Omental fat pad (tissue), 4 donors: ENCODE results near the gene TPPP. TPM values are rescaled to one million over a fixed set of nuclear protein-coding genes. Genes with fewer than 3 reads are reported as not detected.

ENCODE experiments used
- ATAC-seq: fragments of 150-250 bp; one replicate; pipeline ENCODE4 v1.9.1; 2016; ENCODE audit warnings: mild to moderate bottlenecking, moderate library complexity; ENCODE audit not compliant: low FRiP score
- DNase-seq: peaks from one replicate; pipeline ENCODE4 v3.0.0-alpha.2; 2019; ENCODE audit warnings: low spot score
- CTCF ChIP-seq, 3 donors: fragments of 450-650 bp; IDR thresholded peaks; one replicate each; pipeline ENCODE4 v1.5.1; 2016 to 2017; ENCODE audit warnings: antibody characterized with exemption in 3 of 3, mild to moderate bottlenecking in 3 of 3, moderate library complexity in 2 of 3
- total RNA-seq, 4 donors: library from RNA; depleted of rRNA; stranded (reverse); fragments of >200 nt; gene quantifications; one replicate each; pipeline ENCODE4 v1.1.0, GENCODE V29; 2016

TPPP gene
- total RNA-seq, 4 donors from 2014 or later = 3.9 to 7.8 (median 5.5) TPM

GRCh38 chr5:677131-678101, 15.7 kb downstream of the TPPP start:
- ATAC-seq (no peak), DNase-seq (peak; percentile 13)
- TF ChIP-seq CTCF (IDR thresholded peaks at IDR 0.05) = no peak

- DNase-seq (no peak), ATAC-seq (no peak)
- TF ChIP-seq CTCF (IDR thresholded peaks at IDR 0.05) = no peak
These were observed 16.5 kb downstream of the TPPP start for GRCh38 chr5:676699-677076.

GRCh38 chr5:675871-676698, 17.1 kb downstream of the TPPP start:
- ATAC-seq (no peak), DNase-seq (peak; percentile 14)
- TF ChIP-seq CTCF (IDR thresholded peaks at IDR 0.05) = no peak

GRCh38 chr5:675111-675870, 17.9 kb downstream of the TPPP start:
- no peak for ATAC-seq
- no peak for TF ChIP-seq CTCF (IDR thresholded peaks at IDR 0.05)

GRCh38 chr5:674630-675011, 18.5 kb downstream of the TPPP start:
- ATAC-seq = no peak
- TF ChIP-seq CTCF (IDR thresholded peaks at IDR 0.05) = no peak
- no peak for DNase-seq

More at GRCh38 chr5:675111-675870, 17.9 kb downstream of the TPPP start:
- no peak for DNase-seq

GRCh38 chr5:673831-674629, 19.1 kb downstream of the TPPP start:
- no peak for TF ChIP-seq CTCF (IDR thresholded peaks at IDR 0.05)
- ATAC-seq (no peak), DNase-seq (no peak)
